HepG2 (cell line): ENCODE data around the gene LBR. TPM values are rescaled to one million over a fixed set of nuclear protein-coding genes. Genes with fewer than 3 reads are reported as not detected.

Source experiments
- RARA ChIP-seq: IDR thresholded peaks from 2 replicates; pipeline ENCODE4 v1.6.1; 2016; ENCODE audit warnings: missing genetic modification reagents, missing compliant biosample characterization
- ZNF318 ChIP-seq: sonication (generic); formaldehyde crosslinking; IDR thresholded peaks from 2 replicates; pipeline ENCODE4 v1.4.0; 2020; ENCODE audit warnings: mild to moderate bottlenecking, missing genetic modification reagents
- ZNF326 ChIP-seq: sonication (generic); formaldehyde crosslinking; IDR thresholded peaks from 2 replicates; pipeline ENCODE4 v1.4.0; 2020; ENCODE audit warnings: missing genetic modification reagents, borderline replicate concordance
- polyA plus RNA-seq, 8 experiments: library from polyadenylated mRNA; depleted of rRNA in 3 of 8; stranded (reverse) in 7 of 8; unstranded in 1 of 8; fragments of >200 nt; fragmentation: Illumina TruSeq in 4 of 8; extraction: Trizol in 4 of 8; gene quantifications; 2 replicates each; pipeline versions ENCODE4 v1.2.1 to v1.2.3, GENCODE V29; 2011 to 2016; ENCODE audit warnings: low read depth in 4 of 8, missing spikeins in 1 of 8, mixed read lengths in 1 of 8; ENCODE audit not compliant: insufficient read depth in 1 of 8
- total RNA-seq, 5 experiments: library from RNA; depleted of rRNA; stranded (reverse); fragments of >200 nt; fragmentation: Illumina TruSeq; extraction: Trizol; gene quantifications; 2 replicates each; pipeline ENCODE4 v1.2.3, GENCODE V29; 2016; ENCODE audit warnings: low read depth in 1 of 5

Gene LBR
- total and polyA plus RNA-seq, 2 of the 13 experiments (the other 11 are each of a cell fraction or from before 2014, with no cell fraction given): 38.9 to 76.7 TPM

- TF ChIP-seq ZNF318 (CRISPR knock-in tag) (no peak), RARA (CRISPR knock-in tag) (peak; percentile 21; the same call in 1 of the 2 replicates), ZNF326 (no peak)
Observed at GRCh38 chr1:225460737-225461532, 33.1 kb upstream of the LBR start (continued).
